Endothelial cell of umbilical vein (primary cell): ENCODE results near the gene CAPN5. TPM values are rescaled to one million over a fixed set of nuclear protein-coding genes. Genes with fewer than 3 reads are reported as not detected.

Experiments
- BruUV-seq: library from RNA; stranded (reverse); fragments of 400-500 nt; replicated peaks from 2 replicates; lab custom pipeline; 2021; lab: Mats Ljungman, UMichigan
- CTCF ChIA-PET: fragments of 300-600, 350-600 bp; sonication (Branson Sonifier 250); formaldehyde crosslinking; loops from one replicate; lab custom pipeline; 2021; ENCODE audit warnings: antibody characterized with exemption, inconsistent platforms; lab: Charles Lee
- POLR2A ChIA-PET: fragments of 300-600, 350-600 bp; sonication (Branson Sonifier 250); formaldehyde crosslinking; loops from one replicate; lab custom pipeline; 2021; ENCODE audit warnings: antibody characterized with exemption, inconsistent platforms; lab: Charles Lee
- DNase-seq: peaks from one replicate; pipeline ENCODE4 v3.0.0-alpha.2; 2011; ENCODE audit warnings: low read depth, low spot score
- FAIRE-seq: peaks from 2 replicates; lab custom pipeline; 2011; peaks lifted over from hg19 to GRCh38; lab: Jason Lieb, UNC
- H2AFZ ChIP-seq: 2 replicates; pipeline ENCODE4 v1.6.0; 2012; ENCODE audit warnings: low read depth, low read length, control low read depth, inconsistent platforms
- H3K27ac ChIP-seq: 2 replicates; pipeline ENCODE4 v1.5.1; 2011; ENCODE audit warnings: low read depth, mild to moderate bottlenecking, control low read depth, low read length, moderate library complexity; ENCODE audit not compliant: insufficient read depth
- H3K27me3 ChIP-seq, 2 experiments: 2 replicates each; pipeline versions ENCODE4 v1.6.0 to v1.6.1; 2011; ENCODE audit warnings: low read length in 2 of 2, mixed read lengths in 1 of 2; ENCODE audit not compliant: control insufficient read depth in 2 of 2, insufficient read depth in 2 of 2
- H3K36me3 ChIP-seq, 2 experiments: 2 replicates in 1 of 2; 3 replicates in 1 of 2; pipeline ENCODE4 v1.5.1; 2011; ENCODE audit warnings: low read length in 2 of 2, mild to moderate bottlenecking in 1 of 2, moderate library complexity in 1 of 2; ENCODE audit not compliant: control insufficient read depth in 2 of 2, insufficient read depth in 2 of 2; ENCODE audit errors: extremely low read depth in 1 of 2
- H3K4me1 ChIP-seq: 3 replicates; pipeline ENCODE4 v1.5.1; 2011; ENCODE audit warnings: mild to moderate bottlenecking, low read length; ENCODE audit not compliant: control insufficient read depth, insufficient read depth; ENCODE audit errors: extremely low read depth
- H3K4me2 ChIP-seq: 2 replicates; pipeline ENCODE4 v1.6.1; 2011; ENCODE audit warnings: low read length, control low read depth, mixed read lengths; ENCODE audit not compliant: insufficient read depth
- H3K4me3 ChIP-seq, 3 experiments: fragments of 200-600 bp in 1 of 3; sonication (generic), shearing (Covaris generic) in 1 of 3; replicated peaks in 1 of 3; 2 replicates each; pipeline ENCODE4 v1.5.1; 2011 to 2016; ENCODE audit warnings: control low read depth in 3 of 3, low read length in 3 of 3, mild to moderate bottlenecking in 2 of 3, inconsistent platforms in 1 of 3, low read depth in 1 of 3, moderate library complexity in 1 of 3; ENCODE audit not compliant: insufficient read depth in 1 of 3
- H3K79me2 ChIP-seq: 2 replicates; pipeline ENCODE4 v1.6.0; 2012; ENCODE audit warnings: low read length, inconsistent platforms; ENCODE audit not compliant: control insufficient read depth, insufficient read depth
- H3K9ac ChIP-seq: replicated peaks from 2 replicates; pipeline ENCODE3; 2011; ENCODE audit warnings: low read length, control low read depth; ENCODE audit not compliant: insufficient read depth; ENCODE audit errors: extremely low read depth
- H3K9me1 ChIP-seq: replicated peaks from 3 replicates; pipeline ENCODE4 v1.6.0; 2011; ENCODE audit warnings: mild to moderate bottlenecking, low read length; ENCODE audit not compliant: control insufficient read depth, insufficient read depth; ENCODE audit errors: extremely low read depth
- H3K9me3 ChIP-seq: replicated peaks from 2 replicates; pipeline ENCODE4 v1.5.1; 2012; ENCODE audit warnings: low read length, inconsistent platforms; ENCODE audit not compliant: control insufficient read depth, insufficient read depth
- H4K20me1 ChIP-seq: replicated peaks from 2 replicates; pipeline ENCODE3; 2011; ENCODE audit warnings: mild to moderate bottlenecking, low read length; ENCODE audit not compliant: control insufficient read depth, insufficient read depth; ENCODE audit errors: extremely low read depth
- CTCF ChIP-seq, 2 donors: IDR thresholded peaks; 1 replicate in 1 of 2; 2 replicates in 1 of 2; pipeline ENCODE4 v1.5.1; 2011; ENCODE audit warnings: low read length in 2 of 2, mild to moderate bottlenecking in 2 of 2, moderate library complexity in 2 of 2, control low read depth in 1 of 2, inconsistent platforms in 1 of 2, low read depth in 1 of 2; ENCODE audit not compliant: insufficient read depth in 1 of 2; ENCODE audit errors: extremely low read depth in 1 of 2
- EZH2 ChIP-seq: IDR thresholded peaks from 2 replicates; pipeline ENCODE4 v1.6.1; 2012; ENCODE audit warnings: borderline replicate concordance, low read depth, mild to moderate bottlenecking, moderate library complexity, low read length, inconsistent platforms; ENCODE audit not compliant: severe bottlenecking
- FOS ChIP-seq: IDR thresholded peaks from 2 replicates; pipeline ENCODE4 v1.6.1; 2011; ENCODE audit warnings: mild to moderate bottlenecking, low read length, moderate library complexity, borderline replicate concordance; ENCODE audit not compliant: insufficient read depth
- GATA2 ChIP-seq: IDR thresholded peaks from 2 replicates; pipeline ENCODE4 v1.7.0; 2011; ENCODE audit warnings: low read depth, mild to moderate bottlenecking, moderate library complexity, mixed read lengths, low read length; ENCODE audit not compliant: insufficient read length, insufficient read depth
- JUN ChIP-seq: IDR thresholded peaks from 2 replicates; pipeline ENCODE4 v1.6.1; 2011; ENCODE audit warnings: borderline replicate concordance, low read depth; ENCODE audit not compliant: insufficient read length, insufficient read depth
- MAX ChIP-seq: IDR thresholded peaks from 2 replicates; pipeline ENCODE4 v1.6.1; 2011; ENCODE audit not compliant: insufficient read depth, insufficient read length
- MYC ChIP-seq: IDR thresholded peaks from one replicate; pipeline ENCODE4 v1.6.1; 2011; ENCODE audit warnings: mild to moderate bottlenecking, low read depth, low read length
- POLR2A ChIP-seq: IDR thresholded peaks from 2 replicates; pipeline ENCODE4 v1.6.1; 2012; ENCODE audit warnings: low read depth, mild to moderate bottlenecking, control low read depth, low read length
- POLR2AphosphoS5 ChIP-seq: IDR thresholded peaks from 2 replicates; pipeline ENCODE4 v1.6.1; 2012; ENCODE audit warnings: low read depth, mild to moderate bottlenecking, control low read depth, low read length, moderate library complexity; ENCODE audit not compliant: insufficient read depth
- dilution Hi-C: fragments of 300-500 bp; cut with MboI; formaldehyde crosslinking; loops from one replicate; pipeline ENCODE4 v1.15.0; 2019; ENCODE audit warnings: low sequenced_read_pairs; ENCODE audit not compliant: extremely low pct_ligation_motif_present
- intact Hi-C: fragments of 100-400 bp; cut with micrococcal nuclease; formaldehyde crosslinking; loops from one replicate; pipeline ENCODE4 v1.10.0; 2022
- polyA plus RNA-seq, 4 experiments: library from polyadenylated mRNA; depleted of rRNA in 3 of 4; stranded (reverse) in 3 of 4; unstranded in 1 of 4; fragments of >200 nt; gene quantifications; 2 replicates each; pipeline versions ENCODE4 v1.2.1 to v1.2.3, GENCODE V29; 2011 to 2012; ENCODE audit warnings: missing spikeins in 1 of 4
- total RNA-seq: library from RNA; stranded (reverse); gene quantifications from 2 replicates; pipeline ENCODE4 v1.2.3, GENCODE V29; 2021

CAPN5 gene
- total and polyA plus RNA-seq, 2 donors (not counting 3 experiments of a cell fraction or from before 2014, with no cell fraction given), result 15.0 to 17.0 TPM

GRCh38 chr11:77084581-77085191, 17.9 kb downstream of the CAPN5 start:
- Histone ChIP-seq H2AFZ (no peak overlapping the region), H3K27ac (no peak overlapping the region), H3K4me1 (peaks cover 14% of the 10 kb centered on the region), H4K20me1 (no peaks in the 10 kb centered on the region), H3K79me2 (no peaks in the 10 kb centered on the region), H3K4me2 (no peak overlapping the region), H3K27me3 (no peaks in the 10 kb centered on the region), H3K9ac (no peak overlapping the region), H3K9me1 (no peaks in the 10 kb centered on the region), H3K4me3 (no peak overlapping the region), H3K36me3 (no peaks in the 10 kb centered on the region), H3K9me3 (no peaks in the 10 kb centered on the region)
- no peak for TF ChIP-seq GATA2
- no peak for TF ChIP-seq JUN
- TF ChIP-seq EZH2, result no peak
- no peak for TF ChIP-seq MYC
- TF ChIP-seq FOS, result no peak
- ChIA-PET CTCF (interaction anchor here (1.1 kb wide), 1 partner anchor 37 kb away, joined by 3 read pairs; no protein-coding TSS in a partner anchor), POLR2A (no interaction called here)
- FAIRE-seq (no peak), DNase-seq (no peak)
- BruUV-seq, result no TSS peak
- intact Hi-C loops (no loop called here), dilution Hi-C loops (no loop called here)

- Histone ChIP-seq H3K36me3 (no peaks in the 10 kb centered on the region), H3K4me2 (no peak overlapping the region), H3K9me3 (no peaks in the 10 kb centered on the region), H3K27me3 (no peaks in the 10 kb centered on the region), H4K20me1 (no peaks in the 10 kb centered on the region), H3K9me1 (no peaks in the 10 kb centered on the region), H3K4me1 (peaks cover 14% of the 10 kb centered on the region), H2AFZ (no peak overlapping the region), H3K79me2 (no peaks in the 10 kb centered on the region), H3K4me3 (no peak overlapping the region), H3K9ac (no peak overlapping the region), H3K27ac (no peak overlapping the region)
- ChIA-PET POLR2A (no interaction called here), CTCF (interaction anchor here (1.6 kb wide), 1 partner anchor 38 kb away, joined by 14 read pairs; no protein-coding TSS in a partner anchor)
- TF ChIP-seq POLR2A, result no peak
- no peak for TF ChIP-seq EZH2
- TF ChIP-seq CTCF (IDR thresholded peaks at IDR 0.05; ENCODE audit: extremely low read depth in 1 of 2, insufficient read depth in 1 of 2, low read depth in 1 of 2, low read length in 2 of 2), result no peak
- TF ChIP-seq POLR2AphosphoS5, result no peak
- TF ChIP-seq MYC, result no peak
- TF ChIP-seq JUN, result no peak
- no peak for TF ChIP-seq FOS
- TF ChIP-seq GATA2, result no peak
- no peak for TF ChIP-seq MAX
- intact Hi-C loops (no loop called here), dilution Hi-C loops (no loop called here)
- no TSS peak for BruUV-seq
- DNase-seq (no peak), FAIRE-seq (no peak)
These were observed 18.9 kb downstream of the CAPN5 start for GRCh38 chr11:77085652-77086051.
